Gastrocnemius medialis (tissue), 4 donors: Measurements from ENCODE around the gene ZNF442. TPM values are rescaled to one million over a fixed set of nuclear protein-coding genes. Genes with fewer than 3 reads are reported as not detected.
"Not testable (repeated sequence)": the region's sequence is repeated elsewhere in the genome, so short reads cannot be mapped to it uniquely, and the experiment has no call there.

Experiments used
- ATAC-seq, 2 donors: fragments of 150-250 bp; one replicate each; pipeline ENCODE4 v1.9.1; 2016
- DNase-seq, 2 donors: peaks; one replicate each; pipeline ENCODE4 v3.0.0-alpha.2; 2019
- H3K27ac ChIP-seq, 4 donors: fragments of 200-600 bp; sonication (generic); 1 replicate in 1 of 4; 2 replicates in 3 of 4; pipeline ENCODE4 v1.5.1; 2016 to 2018; ENCODE audit warnings: mild to moderate bottlenecking in 2 of 4, moderate library complexity in 1 of 4
- H3K27me3 ChIP-seq, 3 donors: fragments of 200-600 bp; sonication (generic) in 2 of 3; 1 replicate in 1 of 3; 2 replicates in 2 of 3; pipeline versions ENCODE4 v1.5.1 to v1.6.0; 2016 to 2019; ENCODE audit warnings: mild to moderate bottlenecking in 1 of 3, moderate library complexity in 1 of 3
- H3K36me3 ChIP-seq, 2 donors: fragments of 200-600 bp; sonication (generic) in 1 of 2; one replicate each; pipeline ENCODE4 v1.5.1; 2017 to 2018
- H3K4me1 ChIP-seq, 2 donors: fragments of 200-600 bp; sonication (generic) in 1 of 2; one replicate each; pipeline ENCODE4 v1.5.1; 2016 to 2017; ENCODE audit warnings: mild to moderate bottlenecking in 2 of 2
- H3K4me3 ChIP-seq, 4 donors: fragments of 200-600 bp; sonication (generic) in 3 of 4; 1 replicate in 1 of 4; 2 replicates in 3 of 4; pipeline ENCODE4 v1.5.1; 2016 to 2019; ENCODE audit warnings: mild to moderate bottlenecking in 2 of 4
- H3K9me3 ChIP-seq, 3 donors: fragments of 200-600 bp; sonication (generic) in 2 of 3; 1 replicate in 1 of 3; 2 replicates in 2 of 3; pipeline ENCODE4 v1.5.1; 2016 to 2019
- CTCF ChIP-seq, 5 experiments: fragments of 450-650 bp in 3 of 5; fragments of 200-600 bp in 2 of 5; sonication (generic) in 2 of 5; IDR thresholded peaks in 4 of 5; conservative IDR thresholded peaks in 1 of 5; 1 replicate in 4 of 5; 2 replicates in 1 of 5; pipeline ENCODE4 v1.5.1; 2016 to 2019; ENCODE audit warnings: antibody characterized with exemption in 5 of 5, mild to moderate bottlenecking in 3 of 5, moderate library complexity in 3 of 5
- POLR2A ChIP-seq, 2 donors: fragments of 450-650 bp; IDR thresholded peaks; one replicate each; pipeline ENCODE4 v1.6.1; 2017; ENCODE audit warnings: antibody characterized with exemption in 2 of 2, mild to moderate bottlenecking in 2 of 2, moderate library complexity in 2 of 2
- in situ Hi-C, 4 donors: fragments of 200-750 bp; cut with MboI; loops; one replicate each; pipeline versions ENCODE4 v1.15.0 to v1.8.0; 2017; ENCODE audit warnings: low sequenced_read_pairs in 4 of 4
- intact Hi-C: fragments of 100-400 bp; cut with DNase I; formaldehyde crosslinking; loops from one replicate; pipeline ENCODE4 v1.15.1; 2023; ENCODE audit warnings: low total_unique reads
- total RNA-seq, 4 donors: library from RNA; depleted of rRNA; stranded (reverse); fragments of >200 nt; gene quantifications; one replicate each; pipeline versions ENCODE4 v1.1.0 to v1.2.3, GENCODE V29; 2016

The ZNF442 gene
- total RNA-seq: under 1 TPM; 0.22 to 0.66 (median 0.42) TPM

- peak within 1 kb of the TSS; percentile 76 to 93 (median 84) for H3K4me3 ChIP-seq
- peak within 1 kb of the TSS; percentile 86 to 97 (median 92) for H3K27ac ChIP-seq
- no peaks in the 10 kb centered on the region for H3K36me3 ChIP-seq
- intact Hi-C loops: loop anchor here (1.0 to 10.0 kb wide), 6 partner anchors 32 to 381 kb away; partner anchors contain the start of genes ZNF433, ZNF44, ZNF443 and ZNF563
- peak; percentile 98 to 99 for ATAC-seq
- no peaks in the 10 kb centered on the region for H3K27me3 ChIP-seq
- TF ChIP-seq CTCF (IDR thresholded peaks at IDR 0.05 in 4 of 5, conservative IDR thresholded peaks at IDR 0.05 in 1 of 5) (peak; percentile 49 to 75 (median 58)), POLR2A (IDR thresholded peaks at IDR 0.05) (peak; percentile 81 to 87)
- H3K4me1 ChIP-seq: peaks cover 6 to 11% of the 10 kb centered on the region in 2 donors
- peak; percentile 95 to 96 for DNase-seq
- H3K9me3 ChIP-seq: no peaks in the 10 kb centered on the region
- in situ Hi-C loops: no loop called here
Observed at GRCh38 chr19:12365236-12366162, at the start of gene ZNF442. TSS of gene ZNF442 (minus strand) at chr19:12365683. CDS start at chr19:12363631, 2,052 bp downstream.

- TF ChIP-seq POLR2A (IDR thresholded peaks at IDR 0.05): no peak
- TF ChIP-seq CTCF (IDR thresholded peaks at IDR 0.05 in 4 of 5, conservative IDR thresholded peaks at IDR 0.05 in 1 of 5): no peak
- ATAC-seq (no peak), DNase-seq (no peak)
- Histone ChIP-seq H3K4me3 (no peak overlapping the region), H3K27me3 (no peaks in the 10 kb centered on the region), H3K27ac (no peak overlapping the region), H3K4me1 (no peaks in the 10 kb centered on the region), H3K36me3 (no peaks in the 10 kb centered on the region), H3K9me3 (no peaks in the 10 kb centered on the region)
- in situ Hi-C loops (no loop called here), intact Hi-C loops (no loop called here)
Observed at GRCh38 chr19:12411893-12412292, 46.4 kb upstream of the ZNF442 start.

- ATAC-seq: peak; percentile 98 to 99
- peaks cover 5 to 6% of the 10 kb centered on the region in 2 donors for H3K4me1 ChIP-seq
- TF ChIP-seq CTCF (IDR thresholded peaks at IDR 0.05 in 4 of 5, conservative IDR thresholded peaks at IDR 0.05 in 1 of 5): peak in 2 of 5 experiments; percentile 11 to 15
- TF ChIP-seq POLR2A (IDR thresholded peaks at IDR 0.05): peak; percentile 49 to 57
- no peaks in the 10 kb centered on the region for H3K36me3 ChIP-seq
- in situ Hi-C loops (no loop called here), intact Hi-C loops (loop anchor here (2.0 to 5.0 kb wide), 5 partner anchors 36 to 266 kb away; partner anchors contain the start of genes MAN2B1, WDR83, ZNF44 and ZNF442)
- H3K9me3 ChIP-seq: no peaks in the 10 kb centered on the region
- H3K27ac ChIP-seq: peak within 1 kb of the TSS; percentile 83 to 95 (median 89)
- DNase-seq: peak; percentile 96
- H3K27me3 ChIP-seq: no peaks in the 10 kb centered on the region
- peak within 1 kb of the TSS; percentile 69 to 94 (median 80) for H3K4me3 ChIP-seq
Observed at GRCh38 chr19:12400633-12401502, 35.4 kb upstream of the ZNF442 start, which contains the start of gene ZNF799. TSS of gene ZNF799 (minus strand) at chr19:12401271. CDS start at chr19:12401070, 201 bp downstream.

GRCh38 chr19:12399901-12400632, 34.6 kb upstream of the ZNF442 start:
- intact Hi-C loops: loop anchor here (2.0 to 5.0 kb wide), 5 partner anchors 35 to 267 kb away; partner anchors contain the start of genes MAN2B1, WDR83, ZNF44 and ZNF442
- TF ChIP-seq CTCF (IDR thresholded peaks at IDR 0.05 in 4 of 5, conservative IDR thresholded peaks at IDR 0.05 in 1 of 5): peak in 1 of 5 experiments; percentile 9
- in situ Hi-C loops, H3K9me3 ChIP-seq, H3K36me3 ChIP-seq, H3K27me3 ChIP-seq, H3K4me1 ChIP-seq: not testable (repeated sequence)
- Histone ChIP-seq H3K27ac (peak overlapping the region; percentile 83 to 95 (median 89)), H3K4me3 (peak overlapping the region; percentile 69 to 94 (median 80))
- DNase-seq (peak in 1 of 2 donors; percentile 14), ATAC-seq (peak; percentile 16 to 24)

- H3K27ac ChIP-seq, DNase-seq, H3K27me3 ChIP-seq, H3K4me1 ChIP-seq, H3K4me3 ChIP-seq, intact Hi-C loops, in situ Hi-C loops, H3K9me3 ChIP-seq, ATAC-seq: not testable (repeated sequence)
- peaks cover 0 to 29% of the 10 kb centered on the region in 2 donors for H3K36me3 ChIP-seq
Observed at GRCh38 chr19:12391148-12391547, 25.7 kb upstream of the ZNF442 start.

GRCh38 chr19:12386365-12386764, 20.9 kb upstream of the ZNF442 start:
- H3K9me3 ChIP-seq, H3K4me1 ChIP-seq, DNase-seq, H3K4me3 ChIP-seq, ATAC-seq, H3K27me3 ChIP-seq, in situ Hi-C loops, intact Hi-C loops, H3K27ac ChIP-seq: not testable (repeated sequence)
- peaks cover 0 to 29% of the 10 kb centered on the region in 2 donors for H3K36me3 ChIP-seq
